Dendritic cell treated with granulocyte-macrophage colony-stimulating factor and Interleukin-4, amounts not matched to agents 40 ng/mL and 50 ng/mL, for 4 days (primary cell): ENCODE measurements around the gene CD302.
"Not testable (repeated sequence)": the region's sequence is repeated elsewhere in the genome, so short reads cannot be mapped to it uniquely, and the experiment has no call there.

Source experiments
- H3K27ac Mint-ChIP-seq: one replicate; pipeline ENCODE4 v1.8.0; 2022; ENCODE audit warnings: mild to moderate bottlenecking, mixed read lengths
- H3K27me3 Mint-ChIP-seq: one replicate; pipeline ENCODE4 v1.8.0; 2022; ENCODE audit warnings: mild to moderate bottlenecking, mixed read lengths
- H3K36me3 Mint-ChIP-seq: one replicate; pipeline ENCODE4 v1.8.0; 2022; ENCODE audit warnings: low read depth, mixed read lengths
- H3K4me1 Mint-ChIP-seq: one replicate; pipeline ENCODE4 v1.8.0; 2022; ENCODE audit warnings: low read depth, mixed read lengths
- H3K4me3 Mint-ChIP-seq: one replicate; pipeline ENCODE4 v1.8.0; 2022; ENCODE audit warnings: mild to moderate bottlenecking, moderate library complexity, mixed read lengths
- H3K9me3 Mint-ChIP-seq: one replicate; pipeline ENCODE4 v1.8.0; 2022; ENCODE audit warnings: mixed read lengths
- intact Hi-C: fragments of 100-400 bp; cut with micrococcal nuclease; formaldehyde crosslinking; loops from one replicate; pipeline ENCODE4 v1.15.0; 2022

The CD302 gene

DNA sequence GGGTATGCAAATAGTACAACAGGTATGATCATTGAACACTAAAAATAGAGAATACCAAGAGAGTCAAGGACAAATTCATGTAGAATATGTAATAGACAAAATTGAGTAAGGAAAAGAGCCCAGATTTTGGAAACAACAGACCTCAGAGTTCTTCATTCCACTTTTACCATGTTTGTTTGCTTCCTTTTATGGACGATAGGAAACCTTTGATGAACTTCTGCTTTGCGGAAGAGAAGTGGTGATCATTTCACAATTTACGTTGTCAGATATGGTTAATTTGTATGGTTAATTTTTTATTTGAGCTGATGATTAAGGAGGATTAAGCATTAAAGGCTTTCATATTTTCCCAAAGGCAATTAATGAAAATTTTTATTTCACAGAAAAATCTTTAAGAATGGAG, 69.4 kb downstream of the CD302 start:
- Mint-ChIP-seq H3K4me3 (no peak overlapping the region), H3K27ac (no peak overlapping the region), H3K27me3 (no peaks in the 10 kb centered on the region), H3K36me3 (peaks cover 75% of the 10 kb centered on the region), H3K4me1 (peaks cover 40% of the 10 kb centered on the region), H3K9me3 (peaks cover 6% of the 10 kb centered on the region)
- intact Hi-C loops, result no loop called here

DNA sequence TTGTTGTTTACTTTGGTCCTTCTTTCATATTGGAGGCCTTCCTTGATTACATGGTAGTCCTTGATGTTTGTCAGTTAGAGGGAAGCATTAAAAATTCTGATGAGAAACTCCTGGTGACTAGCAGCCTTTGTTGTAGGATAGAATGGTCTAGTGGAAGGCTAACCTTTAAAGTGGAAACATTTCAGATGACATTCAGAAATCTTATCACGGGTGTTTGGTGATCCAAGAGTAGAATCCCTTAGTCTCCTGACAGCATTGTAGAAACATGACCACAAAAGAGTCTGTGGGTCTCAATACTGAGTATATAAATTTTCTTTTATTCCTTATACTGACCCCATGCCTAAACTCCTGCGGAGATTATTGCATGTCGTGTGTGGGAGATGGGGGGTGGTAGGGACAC, 72.3 kb downstream of the CD302 start:
- Mint-ChIP-seq H3K4me3 (no peak overlapping the region), H3K27me3 (no peaks in the 10 kb centered on the region), H3K9me3 (peaks cover 9% of the 10 kb centered on the region), H3K36me3 (peaks cover 73% of the 10 kb centered on the region), H3K27ac (no peak overlapping the region), H3K4me1 (peaks cover 60% of the 10 kb centered on the region)
- intact Hi-C loops, result no loop called here

DNA sequence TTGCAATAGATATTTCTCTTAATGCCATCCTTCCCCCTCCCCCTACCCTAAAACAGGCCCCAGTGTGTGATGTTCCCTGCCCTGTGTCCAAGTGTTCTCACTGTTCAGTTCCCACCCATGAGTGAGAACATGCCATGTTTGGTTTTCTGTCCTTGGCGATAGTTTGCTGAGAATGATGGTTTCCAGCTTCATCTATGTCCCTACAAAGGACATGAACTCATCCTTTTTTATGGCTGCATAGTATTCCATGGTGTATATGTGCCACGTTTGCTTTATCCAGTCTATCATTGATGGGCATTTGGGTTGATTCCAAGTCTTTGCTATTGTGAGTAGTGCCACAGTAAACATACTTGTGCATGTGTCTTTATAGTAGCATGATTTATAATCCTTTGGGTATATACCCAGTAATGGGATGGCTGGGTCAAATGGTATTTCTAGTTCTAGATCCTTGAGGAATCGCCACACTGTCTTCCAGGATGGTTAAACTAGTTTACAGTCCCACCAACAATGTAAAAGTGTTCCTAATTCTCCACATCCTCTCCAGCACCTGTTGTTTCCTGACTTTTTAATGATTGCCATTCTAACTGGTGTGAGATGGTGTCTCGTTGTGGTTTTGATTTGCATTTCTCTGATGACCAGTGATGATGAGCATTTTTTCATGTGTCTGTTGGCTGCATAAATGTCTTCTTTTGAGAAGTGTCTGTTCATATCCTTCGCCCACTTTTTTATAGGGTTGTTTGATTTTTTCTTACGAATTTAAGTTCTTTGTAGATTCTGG, 73.0 kb downstream of the CD302 start:
- H3K9me3 Mint-ChIP-seq, H3K4me3 Mint-ChIP-seq, H3K27ac Mint-ChIP-seq, intact Hi-C loops, H3K27me3 Mint-ChIP-seq: not testable (repeated sequence)
- peaks cover 73% of the 10 kb centered on the region for H3K36me3 Mint-ChIP-seq
- peaks cover 67% of the 10 kb centered on the region for H3K4me1 Mint-ChIP-seq

DNA sequence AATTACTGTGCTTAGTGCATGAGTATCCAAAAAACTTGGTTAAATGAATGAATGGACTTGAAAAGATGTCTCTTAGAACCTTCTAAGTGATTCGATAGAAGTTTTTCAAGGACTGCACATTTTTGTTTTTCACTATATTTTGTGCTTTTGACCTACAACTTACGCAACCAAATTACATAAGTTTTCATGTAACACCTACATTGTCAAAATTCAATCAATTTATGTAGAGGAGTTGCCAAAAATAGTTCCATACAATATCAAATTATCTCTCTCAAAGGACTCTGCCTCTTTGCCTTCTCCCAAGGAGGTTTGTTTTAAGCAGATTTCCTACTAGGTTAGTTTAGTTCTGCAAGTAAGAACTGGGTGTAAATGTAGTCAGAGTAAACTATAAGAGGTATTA, 75.4 kb downstream of the CD302 start:
- H3K36me3 Mint-ChIP-seq, result peaks cover 81% of the 10 kb centered on the region
- H3K27ac Mint-ChIP-seq, result no peak overlapping the region
- H3K4me3 Mint-ChIP-seq, result no peak overlapping the region
- peaks cover 62% of the 10 kb centered on the region for H3K4me1 Mint-ChIP-seq
- intact Hi-C loops, result no loop called here
- H3K9me3 Mint-ChIP-seq, result peaks cover 9% of the 10 kb centered on the region
- no peaks in the 10 kb centered on the region for H3K27me3 Mint-ChIP-seq

DNA sequence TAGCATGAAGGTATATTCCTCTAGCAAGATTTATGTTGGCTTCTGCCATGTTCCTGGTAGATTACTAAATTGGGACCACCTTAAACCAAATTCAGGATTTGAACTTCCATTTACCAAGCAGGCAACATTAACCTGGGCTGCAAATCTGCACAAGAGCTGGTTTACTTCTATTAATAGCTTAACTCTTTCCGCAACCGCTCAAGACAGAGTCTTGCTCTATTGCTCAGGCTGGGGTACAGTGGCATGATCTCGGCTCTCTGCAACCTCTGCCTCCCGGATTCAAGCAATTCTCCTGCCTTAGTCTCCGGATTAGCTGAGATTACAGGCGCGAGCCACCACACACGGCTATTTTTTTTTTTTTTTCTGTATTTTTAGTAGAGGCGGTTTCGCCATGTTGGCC, 77.3 kb downstream of the CD302 start:
- Mint-ChIP-seq H3K36me3 (peaks cover 84% of the 10 kb centered on the region), H3K4me3 (no peak overlapping the region), H3K27me3 (no peaks in the 10 kb centered on the region), H3K4me1 (peaks cover 57% of the 10 kb centered on the region), H3K27ac (no peak overlapping the region), H3K9me3 (peaks cover 9% of the 10 kb centered on the region)
- intact Hi-C loops, result no loop called here
